GM23248 (cell line): ENCODE data around the gene PARD3B.

ENCODE experiments used
- EZH2 ChIP-seq: fragments of 200-600 bp; sonication (generic); IDR thresholded peaks from 2 replicates; pipeline ENCODE4 v1.6.1; 2018; ENCODE audit warnings: antibody characterized with exemption, mild to moderate bottlenecking; ENCODE audit not compliant: insufficient read depth, poor library complexity, severe bottlenecking
- EZH2phosphoT487 ChIP-seq: fragments of 200-600 bp; sonication (generic); IDR thresholded peaks from 2 replicates; pipeline ENCODE4 v1.6.1; 2018; ENCODE audit warnings: antibody characterized with exemption, moderate library complexity, mild to moderate bottlenecking, low read depth; ENCODE audit not compliant: insufficient read depth

GRCh38 chr2:204574486-204574885 is 29.2 kb downstream of the PARD3B start:
- TF ChIP-seq EZH2 = no peak
- TF ChIP-seq EZH2phosphoT487 = no peak
